Adrenal gland (tissue), 12 donors: ENCODE results near the gene METTL27. TPM values are rescaled to one million over a fixed set of nuclear protein-coding genes. Genes with fewer than 3 reads are reported as not detected.

Experiments
- DNase-seq, 7 donors: peaks; one replicate each; pipeline ENCODE4 v3.0.0-alpha.2; 2019 to 2020
- H3K27ac ChIP-seq, 5 donors: fragments of 200-600 bp; sonication (generic) in 4 of 5; 1 replicate in 3 of 5; 2 replicates in 2 of 5; pipeline versions ENCODE4 v1.5.1 to v1.8.0; 2016 to 2020; ENCODE audit warnings: mild to moderate bottlenecking in 1 of 5
- H3K27me3 ChIP-seq: fragments of 200-600 bp; 2 replicates; pipeline ENCODE4 v1.8.0; 2021
- H3K36me3 ChIP-seq, 2 donors: fragments of 200-600 bp; replicated peaks in 1 of 2; 1 replicate in 1 of 2; 2 replicates in 1 of 2; pipeline versions ENCODE4 v1.5.1 to v1.8.0; 2018 to 2022
- H3K4me1 ChIP-seq, 2 donors: fragments of 200-600 bp; replicated peaks in 1 of 2; 1 replicate in 1 of 2; 2 replicates in 1 of 2; pipeline versions ENCODE4 v1.5.1 to v1.8.0; 2018 to 2021
- H3K4me3 ChIP-seq, 4 donors: fragments of 200-600 bp; sonication (generic) in 3 of 4; one replicate each; pipeline ENCODE4 v1.5.1; 2016 to 2018
- H3K9me3 ChIP-seq, 3 donors: fragments of 200-600 bp; sonication (generic) in 1 of 3; replicated peaks in 1 of 3; 1 replicate in 2 of 3; 2 replicates in 1 of 3; pipeline versions ENCODE4 v1.5.1 to v1.8.0; 2016 to 2021
- POLR2A ChIP-seq, 2 donors: fragments of 450-650 bp; IDR thresholded peaks; one replicate each; pipeline ENCODE4 v1.6.1; 2017; ENCODE audit warnings: antibody characterized with exemption in 2 of 2, mild to moderate bottlenecking in 2 of 2, moderate library complexity in 1 of 2
- WGBS, 4 donors: extraction: QIAGEN DNeasy Blood & Tissue Kit in 2 of 4; methylation state at CpG; one replicate each; pipeline versions ENCODE4 v1.1.5 to v1.1.7; 2013 to 2017; 5-methylcytosine and 5-hydroxymethylcytosine counted together
- intact Hi-C, 2 donors: fragments of 100-400 bp; cut with DNase I; formaldehyde crosslinking; loops; one replicate each; pipeline versions ENCODE4 v1.14.1 to v1.15.0; 2022 to 2023
- polyA plus RNA-seq, 3 donors: library from polyadenylated mRNA; stranded (reverse); fragments of 200-250 nt in 2 of 3; fragments of 350-450 nt in 1 of 3; fragmentation: Illumina TruSeq in 1 of 3; extraction: RNeasy Lipid Tissue Mini Kit (QIAGEN cat#74804) in 1 of 3; gene quantifications; one replicate each; pipeline ENCODE4 v1.2.3, GENCODE V29; 2013 to 2014
- total RNA-seq, 9 donors: library from RNA; depleted of rRNA in 4 of 9; stranded (reverse); fragments of >200 nt in 4 of 9; fragments of 120-200 nt in 1 of 9; fragmentation: NEBNext Ultra II Directional in 1 of 9; extraction: Animal tissue kit (Norgen Biotek cat#: 25700) in 1 of 9; gene quantifications; one replicate each; pipeline versions ENCODE4 v1.1.0 to v1.2.4, GENCODE V29; 2013 to 2023
- TF ChIP-seq, protein P1 (sequence below), 6 experiments: fragments of 450-650 bp in 4 of 6; fragments of 200-600 bp in 2 of 6; sonication (generic) in 1 of 6; IDR thresholded peaks; 1 replicate in 5 of 6; 2 replicates in 1 of 6; pipeline versions ENCODE4 v1.5.1 to v1.8.0; 2016 to 2021; ENCODE audit warnings: antibody characterized with exemption in 6 of 6, mild to moderate bottlenecking in 2 of 6, moderate library complexity in 1 of 6
- donor health status: healthy with polysubstance abuse.
- donor health status: Bipolar disorder and iron deficiency.
- donor health status: DM: yes; HTN: yes; CAD: no.
- donor health status: DM: no; HTN: no; CAD: no.
- donor health status: DM: no; HTN: no; CAD: no.
- donor health status: DM: yes; HTN: yes; CAD: no.

Gene METTL27
- total and polyA plus RNA-seq, 12 donors = 0.40 to 8.3 (median 2.6) TPM; not detected in 1

DNA sequence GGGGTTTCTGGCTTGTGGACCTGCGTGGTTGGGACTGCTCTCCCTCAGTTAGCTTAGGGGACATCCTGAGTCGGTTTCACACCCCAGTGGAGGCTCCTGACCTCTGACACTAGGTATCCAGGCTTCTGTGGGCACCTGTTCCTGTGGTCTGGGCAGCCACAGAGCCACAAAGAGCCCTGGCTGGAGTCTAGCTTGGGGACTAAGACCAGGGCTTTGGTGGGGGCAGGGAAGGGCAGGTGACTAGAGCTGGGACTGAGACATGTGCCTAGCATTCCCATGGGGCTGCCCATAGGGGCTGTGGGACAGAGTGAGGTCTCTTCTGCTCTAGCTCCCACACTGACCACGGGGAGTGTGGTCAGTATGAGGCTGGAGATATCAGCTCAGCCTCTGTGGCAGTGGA, 14.6 kb upstream of the METTL27 start:
- H3K27ac ChIP-seq = no peak overlapping the region
- intact Hi-C loops = loop anchor here (2.0 to 10.0 kb wide), 2 partner anchors 46 to 252 kb away; no protein-coding TSS in a partner anchor
- H3K4me3 ChIP-seq = no peak overlapping the region
- no peaks in the 10 kb centered on the region for H3K36me3 ChIP-seq
- WGBS, 4 donors = 69 to 84% (median 73%) methylated on average over 3 of the region's 3 CpGs
- DNase-seq = no peak
- H3K9me3 ChIP-seq = no peaks in the 10 kb centered on the region
- peaks cover 0 to 6% of the 10 kb centered on the region in 2 donors for H3K4me1 ChIP-seq
- no peaks in the 10 kb centered on the region for H3K27me3 ChIP-seq
- TF ChIP-seq, protein P1, sequence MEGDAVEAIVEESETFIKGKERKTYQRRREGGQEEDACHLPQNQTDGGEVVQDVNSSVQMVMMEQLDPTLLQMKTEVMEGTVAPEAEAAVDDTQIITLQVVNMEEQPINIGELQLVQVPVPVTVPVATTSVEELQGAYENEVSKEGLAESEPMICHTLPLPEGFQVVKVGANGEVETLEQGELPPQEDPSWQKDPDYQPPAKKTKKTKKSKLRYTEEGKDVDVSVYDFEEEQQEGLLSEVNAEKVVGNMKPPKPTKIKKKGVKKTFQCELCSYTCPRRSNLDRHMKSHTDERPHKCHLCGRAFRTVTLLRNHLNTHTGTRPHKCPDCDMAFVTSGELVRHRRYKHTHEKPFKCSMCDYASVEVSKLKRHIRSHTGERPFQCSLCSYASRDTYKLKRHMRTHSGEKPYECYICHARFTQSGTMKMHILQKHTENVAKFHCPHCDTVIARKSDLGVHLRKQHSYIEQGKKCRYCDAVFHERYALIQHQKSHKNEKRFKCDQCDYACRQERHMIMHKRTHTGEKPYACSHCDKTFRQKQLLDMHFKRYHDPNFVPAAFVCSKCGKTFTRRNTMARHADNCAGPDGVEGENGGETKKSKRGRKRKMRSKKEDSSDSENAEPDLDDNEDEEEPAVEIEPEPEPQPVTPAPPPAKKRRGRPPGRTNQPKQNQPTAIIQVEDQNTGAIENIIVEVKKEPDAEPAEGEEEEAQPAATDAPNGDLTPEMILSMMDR (IDR thresholded peaks at IDR 0.05) = no peak
- no peak for TF ChIP-seq POLR2A (IDR thresholded peaks at IDR 0.05)

DNA sequence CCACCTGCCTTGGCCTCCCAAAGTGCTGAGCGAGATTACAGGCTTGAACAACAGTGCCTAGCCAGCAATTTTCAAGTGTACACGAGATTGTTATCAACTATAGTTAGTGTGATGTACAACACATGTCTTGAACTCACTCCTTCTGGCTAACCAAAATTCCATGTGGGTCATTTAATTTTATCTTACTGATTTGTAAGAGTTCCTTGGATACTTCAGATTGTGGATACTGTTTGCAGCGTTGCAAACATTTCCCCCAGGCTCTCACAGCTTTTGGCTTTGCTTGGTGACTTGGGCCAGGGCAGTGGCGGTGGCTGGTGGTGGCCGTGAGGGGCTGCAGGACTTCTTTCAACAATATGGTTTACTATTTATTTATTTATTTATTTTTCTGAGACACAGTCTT, 10.2 kb upstream of the METTL27 start:
- intact Hi-C loops = loop anchor here in 1 of 2 donors (10.0 kb wide), 1 partner anchor 248 kb away; no protein-coding TSS in a partner anchor
- H3K27ac ChIP-seq = no peak overlapping the region
- DNase-seq = no peak

DNA sequence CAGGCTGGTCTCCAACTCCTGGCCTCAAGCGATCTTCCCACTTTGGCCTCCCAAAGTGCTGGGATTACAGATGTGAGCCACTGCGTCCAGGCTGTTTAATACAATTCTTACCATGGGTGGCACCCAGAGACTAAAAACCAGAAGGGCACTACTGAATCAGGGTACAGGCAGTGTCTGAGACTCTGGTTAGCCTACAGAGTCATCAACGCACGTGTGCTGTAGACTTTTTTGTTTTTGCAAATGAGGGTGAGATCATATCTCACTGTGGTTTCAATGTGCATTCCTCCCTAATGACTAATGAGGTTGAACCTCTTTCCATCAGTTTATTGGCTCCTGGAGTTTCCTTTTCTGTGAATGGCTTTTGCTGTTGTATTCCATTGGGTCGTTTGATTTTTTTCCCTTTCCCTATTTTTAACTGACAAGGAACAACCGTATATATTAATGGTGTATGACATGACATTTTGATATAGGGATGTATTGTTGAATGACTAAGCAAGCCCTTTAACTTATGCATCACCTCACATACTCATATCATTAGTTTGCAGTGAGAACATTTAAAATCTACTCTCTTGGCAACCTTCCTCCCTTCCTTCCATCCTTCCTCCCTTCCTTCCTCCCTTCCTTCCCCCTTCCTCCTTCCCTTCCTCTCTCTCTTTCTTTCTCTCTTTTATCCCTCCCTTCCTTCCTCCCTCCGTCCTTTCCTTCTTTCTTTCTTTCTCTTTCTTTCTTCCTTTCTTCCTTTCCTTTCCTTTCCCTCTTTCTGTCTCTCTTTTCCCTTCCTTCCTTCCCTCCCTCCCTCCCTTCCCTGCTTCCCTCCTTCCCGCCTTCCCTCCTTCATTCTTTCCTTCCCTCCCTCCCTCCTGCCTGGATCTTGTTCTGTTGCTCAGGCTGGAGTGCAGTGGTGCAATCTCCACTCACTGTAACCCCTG, 9.4 kb upstream of the METTL27 start:
- no peaks in the 10 kb centered on the region for H3K27me3 ChIP-seq
- TF ChIP-seq, protein P1 (IDR thresholded peaks at IDR 0.05) = no peak
- no peak for TF ChIP-seq POLR2A (IDR thresholded peaks at IDR 0.05)
- peak in 2 of 7 donors; percentile 25 to 48 for DNase-seq
- H3K9me3 ChIP-seq = no peaks in the 10 kb centered on the region
- intact Hi-C loops = loop anchor here in 1 of 2 donors (10.0 kb wide), 1 partner anchor 247 kb away; no protein-coding TSS in a partner anchor
- 30 to 50% (median 46%) methylated on average over 6 to 8 of the region's 8 CpGs for WGBS, 4 donors
- H3K27ac ChIP-seq = peak overlapping the region in 1 of 5 donors; percentile 59
- H3K4me3 ChIP-seq = no peak overlapping the region
- H3K36me3 ChIP-seq = no peaks in the 10 kb centered on the region
- peaks cover 0 to 6% of the 10 kb centered on the region in 2 donors for H3K4me1 ChIP-seq

More for the DNA sequence above, 10.2 kb upstream of the METTL27 start:
- H3K4me3 ChIP-seq = no peak overlapping the region
- no peaks in the 10 kb centered on the region for H3K36me3 ChIP-seq
- H3K27me3 ChIP-seq = no peaks in the 10 kb centered on the region
- TF ChIP-seq POLR2A (IDR thresholded peaks at IDR 0.05) = no peak
- 72 to 82% (median 79%) methylated on average over 5 of the region's 5 CpGs for WGBS, 4 donors
- no peaks in the 10 kb centered on the region for H3K9me3 ChIP-seq
- peaks cover 0 to 6% of the 10 kb centered on the region in 2 donors for H3K4me1 ChIP-seq

DNA sequence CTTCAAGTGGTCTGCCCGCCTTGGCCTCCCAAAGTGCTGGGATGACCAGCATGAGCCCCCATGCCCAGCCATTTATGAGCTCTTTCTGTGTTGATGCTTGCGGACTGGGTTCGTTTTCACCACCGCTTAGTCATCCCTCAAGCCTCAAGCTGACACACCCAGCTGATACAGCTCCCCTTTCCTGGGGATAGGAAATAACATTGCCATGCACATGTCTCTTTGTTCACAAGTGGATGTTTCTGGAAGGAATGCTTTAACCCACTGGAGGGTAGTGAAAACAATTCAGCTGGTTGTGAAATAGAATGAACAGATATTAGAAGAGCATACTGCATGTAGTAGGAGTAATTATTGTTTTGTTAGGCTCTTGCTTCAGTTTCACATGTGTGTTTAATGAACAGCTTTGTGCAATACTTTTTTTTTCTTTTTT, 8.5 kb upstream of the METTL27 start:
- H3K36me3 ChIP-seq = no peaks in the 10 kb centered on the region
- no peak for DNase-seq
- intact Hi-C loops = loop anchor here in 1 of 2 donors (10.0 kb wide), 1 partner anchor 246 kb away; no protein-coding TSS in a partner anchor

More for the DNA sequence above, 8.5 kb upstream of the METTL27 start:
- TF ChIP-seq POLR2A (IDR thresholded peaks at IDR 0.05) = no peak
- TF ChIP-seq, protein P1 (IDR thresholded peaks at IDR 0.05) = no peak
- no peaks in the 10 kb centered on the region for H3K27me3 ChIP-seq
- 70 to 79% (median 73%) methylated on average over 4 of the region's 4 CpGs for WGBS, 4 donors
- no peaks in the 10 kb centered on the region for H3K9me3 ChIP-seq
- H3K4me3 ChIP-seq = no peak overlapping the region
- peaks cover 0 to 6% of the 10 kb centered on the region in 2 donors for H3K4me1 ChIP-seq
- H3K27ac ChIP-seq = no peak overlapping the region
